Daoy (cell line): Measurements from ENCODE around the gene VGLL3. TPM values are rescaled to one million over a fixed set of nuclear protein-coding genes. Genes with fewer than 3 reads are reported as not detected.
A peak's percentile ranks its signal among the peaks of the same experiment; 100 is the strongest.
"Not testable (repeated sequence)": the region's sequence is repeated elsewhere in the genome, so short reads cannot be mapped to it uniquely, and the experiment has no call there.

Source experiments
- DNase-seq: peaks from one replicate; pipeline ENCODE4 v3.0.0-alpha.2; 2015; ENCODE audit warnings: low read depth
- total RNA-seq: library from RNA; depleted of rRNA; stranded (reverse); fragments of >200 nt; shearing (Covaris generic); gene quantifications from 2 replicates; pipeline ENCODE4 v1.2.3, GENCODE V29; 2014

The VGLL3 gene
- total RNA-seq, 1 experiment from 2014 or later: 8.4 TPM

DNA sequence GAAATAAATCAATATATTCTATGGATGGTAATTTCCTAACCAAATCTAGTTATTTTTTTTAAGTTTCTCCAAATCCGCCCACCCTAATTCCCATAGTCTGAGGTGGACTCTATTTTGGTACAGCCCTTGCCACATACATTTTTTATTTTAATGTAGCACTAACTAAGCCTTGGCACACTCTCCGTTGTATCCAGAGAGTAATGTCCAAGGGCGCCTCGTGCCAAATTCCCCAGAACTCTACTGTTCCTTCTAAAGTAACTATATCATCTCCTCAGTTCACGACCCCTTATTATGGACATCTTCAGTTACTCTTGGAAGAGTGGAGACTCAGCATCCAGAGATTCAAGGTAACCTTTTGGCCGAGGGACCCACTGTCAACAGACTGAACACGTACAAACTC is 1.3 kb downstream of the VGLL3 start:
- no peak for DNase-seq

DNA sequence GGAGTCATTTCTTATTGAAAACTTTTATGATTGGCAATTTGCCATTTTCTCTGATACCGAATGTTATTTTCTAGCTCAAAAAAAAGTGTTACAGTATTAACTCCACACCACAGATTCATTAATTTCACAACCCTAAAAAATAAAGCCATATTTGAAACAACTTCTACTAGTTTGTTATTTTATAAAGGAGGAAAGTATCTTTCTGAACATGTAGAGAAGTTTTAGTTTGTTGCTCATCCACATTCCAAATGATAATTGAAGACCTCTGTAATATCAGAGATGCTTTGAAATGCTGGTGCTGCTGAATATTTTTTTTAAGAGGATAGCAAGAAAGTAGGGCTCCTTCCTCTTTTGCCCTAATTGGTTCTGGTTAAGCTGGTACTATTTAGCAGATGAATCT is 1.9 kb downstream of the VGLL3 start:
- no peak for DNase-seq

DNA sequence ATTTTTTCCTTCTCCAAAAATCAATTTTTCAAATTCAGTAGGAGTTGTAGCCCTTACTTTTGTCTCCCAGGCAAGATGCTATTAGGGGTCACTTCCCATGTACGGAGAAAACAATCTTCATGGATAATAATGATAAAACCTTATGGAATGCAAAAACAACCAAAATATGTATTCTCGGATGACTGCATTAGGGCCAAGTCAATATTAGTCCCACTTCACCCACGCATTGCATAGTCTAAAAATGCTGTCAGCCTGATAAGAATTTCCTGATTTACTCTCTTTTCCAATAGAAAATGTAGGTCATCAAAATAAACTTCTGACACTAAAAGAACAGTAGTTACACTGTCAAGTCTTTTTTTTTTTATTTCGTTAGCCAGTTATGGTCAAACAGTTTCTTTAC is 2.7 kb downstream of the VGLL3 start:
- DNase-seq: peak; percentile 61

DNA sequence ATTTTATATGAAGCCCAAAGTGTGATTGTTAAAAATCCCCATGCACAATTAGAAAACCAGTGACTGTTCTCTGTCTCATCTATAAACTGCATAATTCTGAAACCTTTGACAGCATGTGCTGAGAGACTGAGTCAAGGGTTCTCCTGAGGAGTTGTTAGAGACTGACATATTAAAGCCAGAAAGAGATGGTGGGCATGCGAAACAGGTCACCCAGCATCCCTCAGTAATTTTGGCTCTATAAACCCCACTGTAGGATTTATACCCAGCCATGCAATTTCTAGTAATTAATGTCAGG is 3.6 kb downstream of the VGLL3 start:
- no peak for DNase-seq

DNA sequence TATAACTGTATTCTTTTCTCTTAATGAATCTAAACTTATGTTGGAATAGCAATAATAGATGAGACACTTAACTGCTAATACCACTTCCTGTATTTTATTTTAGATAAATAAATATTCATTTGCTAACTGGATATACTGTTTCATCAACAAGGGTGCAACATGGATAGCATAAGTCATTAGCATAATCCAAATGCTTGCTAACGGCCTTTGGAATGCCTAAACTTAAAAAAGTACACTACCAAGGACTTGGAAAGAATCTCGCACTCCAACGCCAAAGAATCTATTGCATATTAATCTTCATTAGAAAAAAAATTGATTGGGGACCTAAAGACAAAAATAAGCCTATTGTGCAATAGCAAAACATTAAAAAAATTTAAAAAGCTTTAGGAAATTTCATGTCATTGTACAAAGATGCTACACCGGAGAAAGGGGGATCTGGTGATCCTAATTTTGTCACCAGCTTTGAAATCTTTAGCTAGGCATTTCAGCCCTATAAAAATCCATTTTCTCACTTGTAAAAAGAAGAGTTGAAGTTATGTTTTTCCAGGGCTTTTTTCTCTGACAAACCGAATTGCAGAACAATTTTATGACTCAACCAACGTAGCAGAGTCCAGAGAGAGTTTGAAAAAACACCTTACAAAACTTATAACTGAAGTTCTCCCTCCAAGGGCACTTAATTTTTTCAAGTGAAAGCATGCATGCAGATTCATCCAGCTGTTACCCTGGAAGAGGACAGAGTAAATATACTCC is 4.1 kb downstream of the VGLL3 start:
- no peak for DNase-seq

DNA sequence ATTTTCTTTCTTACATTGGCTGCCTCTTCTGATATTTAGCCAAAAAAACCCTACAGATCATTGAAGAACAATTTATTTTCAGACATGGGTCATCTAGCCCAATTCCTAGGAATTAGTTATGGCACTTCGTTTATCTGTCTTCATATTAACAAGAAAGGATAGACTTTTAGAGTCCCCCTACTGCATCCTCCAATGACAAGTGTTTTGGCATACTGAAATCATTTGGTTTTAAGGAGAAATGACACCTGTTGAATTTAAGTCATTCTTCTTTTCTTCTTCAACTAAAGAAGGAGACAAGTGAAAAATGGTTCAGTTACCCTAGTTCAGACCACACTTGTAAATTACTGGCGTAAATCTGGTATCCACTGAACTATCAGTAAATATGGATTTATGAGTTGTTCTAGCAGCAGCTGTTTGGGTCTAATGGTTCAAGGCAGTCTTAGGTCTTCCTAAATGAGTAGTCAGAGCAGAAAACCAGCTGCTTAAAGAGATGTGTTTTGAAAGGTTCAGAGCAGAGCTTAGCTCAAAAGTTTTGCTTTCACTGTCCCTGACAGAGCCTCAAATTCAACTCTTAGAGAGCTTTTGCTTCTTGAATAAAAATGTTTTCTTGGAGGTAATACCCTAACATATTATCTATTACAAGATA is 5.6 kb downstream of the VGLL3 start:
- DNase-seq: no peak

DNA sequence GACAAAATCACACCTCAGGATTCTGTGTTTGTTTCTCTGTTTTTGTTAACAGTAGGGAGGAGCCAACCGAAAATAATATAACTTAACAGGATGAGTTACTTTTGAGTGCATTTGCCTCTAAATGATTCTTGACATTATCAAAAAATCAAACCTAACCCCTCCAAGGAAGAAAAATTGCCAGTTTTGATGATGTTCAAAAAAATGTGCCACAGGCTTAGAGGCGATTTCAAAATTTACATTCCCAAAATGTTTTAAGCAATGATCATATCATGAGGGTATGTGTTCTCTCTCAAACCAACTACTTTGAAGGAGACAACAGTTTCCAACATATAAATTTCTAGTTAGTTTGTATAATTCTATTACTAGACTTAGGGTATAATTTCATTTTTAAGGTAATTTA is 6.7 kb downstream of the VGLL3 start:
- DNase-seq: no peak

DNA sequence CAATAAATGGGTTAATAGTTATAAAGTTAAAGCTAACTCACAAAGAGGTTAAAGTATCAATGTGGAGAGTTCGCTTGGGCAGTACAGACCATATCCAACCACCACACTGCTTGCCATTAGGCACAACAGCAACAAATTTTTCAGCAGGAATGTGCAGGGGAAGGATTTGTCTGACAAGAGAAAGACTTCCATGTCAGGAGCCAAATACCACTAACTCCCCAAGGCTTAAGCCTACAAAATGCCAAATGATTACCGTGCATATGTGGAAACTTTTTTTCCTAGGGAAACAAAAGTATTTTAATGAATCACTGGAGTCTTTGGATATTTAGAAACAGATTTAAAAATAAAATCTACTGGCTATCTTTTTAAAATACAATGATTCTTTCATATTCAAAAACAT is 8.1 kb downstream of the VGLL3 start:
- DNase-seq: no peak

DNA sequence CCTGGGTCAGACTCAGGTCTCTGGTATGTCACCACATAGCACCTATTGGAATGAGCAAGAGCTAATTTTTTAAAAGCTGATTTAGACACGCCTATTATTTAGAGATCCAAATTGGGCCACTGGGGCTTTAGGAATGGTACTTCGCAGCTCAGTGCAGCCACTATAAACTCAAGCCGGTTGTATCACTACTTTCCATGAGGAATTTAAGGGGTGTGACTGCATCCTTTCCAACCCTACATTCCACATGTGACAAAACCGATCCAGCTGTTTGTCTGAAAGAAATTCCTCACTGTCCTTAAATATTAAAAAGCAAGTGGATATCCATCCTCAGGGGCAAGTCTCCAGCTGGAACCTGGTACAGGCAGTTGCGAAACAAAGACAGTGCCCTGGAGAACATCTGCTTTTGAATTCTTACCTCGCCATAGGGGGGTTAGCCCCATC is 12.8 kb downstream of the VGLL3 start:
- no peak for DNase-seq

DNA sequence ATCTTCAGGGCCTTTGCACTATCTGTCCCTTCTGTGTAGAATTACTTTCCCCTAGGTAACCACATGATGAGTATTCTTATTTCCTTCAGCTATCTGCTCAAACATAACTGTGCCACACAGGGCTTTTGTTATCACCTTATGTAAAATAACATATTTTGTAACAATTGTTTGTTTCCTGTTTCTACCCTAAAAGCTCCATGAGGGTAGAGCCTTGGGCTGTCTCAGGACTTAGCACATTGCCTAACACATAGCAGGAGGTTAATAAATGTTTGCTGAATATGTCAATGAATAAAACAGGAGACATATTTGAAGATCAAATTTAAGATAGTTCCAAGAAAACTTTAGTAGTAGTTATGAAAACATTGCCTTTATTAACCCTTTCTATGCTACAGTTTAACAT is 14.7 kb downstream of the VGLL3 start:
- DNase-seq: no peak

DNA sequence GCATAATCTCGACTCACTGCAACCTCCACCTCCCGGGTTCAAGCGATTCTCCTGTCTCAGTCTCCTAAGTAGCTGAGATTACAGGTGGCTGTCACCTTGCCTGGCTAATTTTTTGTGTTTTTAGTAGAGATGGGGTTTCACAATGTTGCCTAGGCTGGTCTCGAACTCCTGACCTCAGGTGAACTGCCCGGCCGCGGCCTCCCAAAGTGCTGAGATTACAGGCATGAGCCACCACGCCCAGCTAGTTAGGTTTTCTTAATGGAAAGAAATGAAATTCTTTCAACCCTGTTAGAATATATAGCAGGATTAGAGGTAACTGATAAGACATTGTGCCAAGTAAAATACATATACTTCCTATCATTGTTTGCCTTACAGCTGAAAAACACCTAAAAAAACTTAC is 16.8 kb downstream of the VGLL3 start:
- not testable (repeated sequence) for DNase-seq

DNA sequence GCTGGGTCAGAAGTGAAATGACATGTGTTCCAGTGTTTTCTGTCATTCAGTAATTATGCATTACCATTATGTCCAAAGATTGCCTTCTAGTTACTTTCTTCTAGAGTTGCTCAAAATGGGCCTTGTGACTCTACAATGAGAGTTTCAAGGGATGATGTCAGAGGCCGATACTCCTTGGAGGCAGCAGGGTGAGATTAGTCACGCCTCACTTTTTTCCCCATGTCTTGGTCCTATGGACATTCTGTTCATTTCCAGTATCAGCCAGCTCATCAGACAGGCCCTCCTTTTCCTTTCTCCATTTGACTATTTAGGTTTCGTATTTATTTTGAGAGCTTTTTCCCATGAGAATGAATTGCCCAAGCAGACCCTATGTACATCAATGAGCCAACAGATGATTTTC is 17.5 kb downstream of the VGLL3 start:
- peak; percentile 73 for DNase-seq

DNA sequence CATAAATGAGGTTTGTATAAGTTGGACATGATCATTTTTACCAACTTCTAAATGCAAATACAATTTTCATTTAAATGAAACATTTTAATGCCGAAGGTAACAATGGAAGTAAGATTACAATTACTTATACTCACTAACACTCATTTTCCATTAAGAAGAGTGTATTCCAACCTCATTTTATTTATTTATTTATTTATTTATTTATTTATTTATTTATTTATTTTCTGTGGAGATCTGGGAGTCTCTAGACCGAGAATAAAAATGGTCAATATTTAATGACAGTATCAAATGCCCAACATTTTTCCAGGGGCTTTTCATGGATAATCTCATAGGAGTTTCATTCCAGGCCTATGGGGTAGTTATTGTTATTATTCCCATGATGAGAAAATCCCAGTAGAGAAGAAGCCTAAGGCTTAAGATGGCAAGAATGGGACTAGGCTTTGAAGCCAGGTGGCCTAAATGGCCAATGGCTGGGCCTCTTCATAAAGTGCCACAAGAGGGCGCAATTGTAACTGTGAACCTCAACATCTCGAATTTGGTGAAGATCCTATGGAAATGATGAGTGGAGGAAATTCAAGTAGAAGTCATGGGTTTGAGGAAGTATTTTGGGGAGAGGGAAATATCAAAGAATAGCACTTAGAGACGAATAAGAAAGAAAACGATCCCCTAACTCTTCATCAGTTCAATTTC is 21.3 kb downstream of the VGLL3 start:
- peak; percentile 51 for DNase-seq

DNA sequence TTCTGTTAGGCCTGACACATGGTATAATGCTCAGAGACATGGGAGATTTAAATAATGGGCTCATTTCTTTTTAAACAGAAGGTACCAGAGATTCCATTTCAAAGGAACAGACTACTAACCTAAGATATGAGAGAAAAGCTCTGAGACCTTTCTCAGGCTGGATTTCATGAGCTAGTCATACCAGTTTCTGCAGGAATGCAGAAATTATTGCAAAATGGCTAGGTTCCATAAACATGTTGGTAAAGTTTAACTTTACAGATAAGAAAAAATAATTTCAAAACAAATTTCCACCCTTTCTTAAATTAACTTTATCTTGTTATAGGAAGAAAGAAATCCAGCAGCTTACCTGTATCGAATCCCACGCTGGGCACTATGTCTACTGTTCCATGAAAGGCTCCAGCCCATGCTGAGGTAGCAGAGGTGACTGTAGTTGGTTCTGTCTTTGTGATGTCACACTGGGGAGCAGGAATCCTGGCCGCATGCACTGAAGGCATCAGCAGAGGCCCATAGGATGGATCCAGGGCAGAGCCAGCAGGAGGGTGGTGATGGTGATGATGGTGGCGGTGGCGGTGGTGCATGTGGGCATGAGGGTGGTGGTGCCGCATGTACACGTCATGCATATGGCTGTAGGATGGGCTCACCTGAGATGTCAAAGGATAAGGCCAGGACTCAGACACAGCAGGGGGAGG is 22.6 kb downstream of the VGLL3 start:
- no peak for DNase-seq

DNA sequence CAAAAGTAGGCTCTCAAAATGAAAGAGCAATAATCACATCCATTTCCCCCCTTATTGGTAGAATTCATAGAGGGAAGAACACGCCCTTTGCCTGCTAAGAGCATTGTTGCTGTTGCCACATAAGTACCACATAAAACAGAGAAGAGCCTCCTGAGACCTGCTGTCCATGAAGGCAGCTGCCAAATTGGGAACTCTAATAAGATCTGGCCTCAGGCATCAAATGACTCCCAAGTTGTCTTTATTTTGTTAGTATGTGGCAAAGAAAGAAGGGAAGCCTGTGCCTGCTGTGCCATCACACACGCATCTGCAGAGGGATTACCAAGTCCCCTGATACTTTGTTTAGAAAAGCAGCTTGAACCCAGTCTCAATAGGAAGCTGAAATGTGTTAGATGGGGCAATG is 23.9 kb downstream of the VGLL3 start:
- DNase-seq: no peak

DNA sequence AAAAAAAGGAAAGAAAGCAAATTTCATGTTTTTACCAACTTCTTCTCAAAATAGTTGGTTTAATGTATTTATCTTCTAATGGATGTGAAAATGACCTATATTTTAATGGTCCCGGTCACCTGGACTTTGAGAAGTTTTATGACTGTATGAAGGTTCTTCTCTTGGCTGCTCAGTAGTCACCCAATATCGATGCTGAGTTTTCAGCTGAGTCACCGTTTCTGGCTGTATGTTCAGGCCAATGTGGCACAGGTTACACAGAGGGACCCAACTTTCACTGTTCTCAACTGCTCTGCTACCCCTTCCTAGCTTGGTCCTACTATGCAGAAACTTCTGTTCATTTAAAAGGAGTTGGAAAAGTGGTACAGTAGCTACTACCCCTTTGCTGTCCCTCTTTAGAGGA is 25.8 kb downstream of the VGLL3 start:
- no peak for DNase-seq

DNA sequence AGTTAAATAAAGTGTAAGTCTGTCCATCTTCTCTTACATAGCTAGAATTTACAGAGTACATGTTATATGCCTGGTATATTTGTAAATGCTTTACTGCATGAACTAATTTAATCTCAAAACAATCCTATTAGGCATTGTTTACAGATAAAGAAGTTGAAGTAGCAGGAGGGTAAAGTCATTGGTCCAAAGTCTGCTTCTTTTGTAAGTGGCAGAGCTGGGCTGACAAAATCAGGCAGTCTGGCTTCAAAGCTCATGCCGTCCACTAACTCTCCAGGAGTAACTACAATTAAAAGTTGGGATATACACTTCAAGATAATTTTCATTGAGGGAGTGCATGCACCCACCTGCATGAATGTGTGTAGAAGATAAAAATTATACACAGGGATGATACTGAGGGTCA is 27.3 kb downstream of the VGLL3 start:
- DNase-seq: no peak

DNA sequence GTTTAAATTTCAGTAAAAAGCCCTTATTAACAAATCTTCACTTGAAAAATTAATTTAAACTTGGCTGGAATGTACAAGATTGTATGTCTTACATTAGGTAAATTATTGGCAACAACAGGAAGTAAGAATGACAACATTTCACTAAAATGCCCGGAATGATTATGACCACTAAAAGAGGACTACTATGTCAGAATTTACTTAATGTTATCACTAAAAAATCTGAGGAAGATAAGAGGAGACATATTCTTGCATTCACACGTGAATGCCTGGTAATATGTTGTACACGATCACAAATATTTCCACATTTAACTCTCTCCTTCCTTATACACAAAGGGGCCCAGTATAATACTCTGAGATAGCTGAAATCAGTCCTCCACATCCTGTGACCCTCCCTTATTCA is 29.7 kb downstream of the VGLL3 start:
- no peak for DNase-seq

DNA sequence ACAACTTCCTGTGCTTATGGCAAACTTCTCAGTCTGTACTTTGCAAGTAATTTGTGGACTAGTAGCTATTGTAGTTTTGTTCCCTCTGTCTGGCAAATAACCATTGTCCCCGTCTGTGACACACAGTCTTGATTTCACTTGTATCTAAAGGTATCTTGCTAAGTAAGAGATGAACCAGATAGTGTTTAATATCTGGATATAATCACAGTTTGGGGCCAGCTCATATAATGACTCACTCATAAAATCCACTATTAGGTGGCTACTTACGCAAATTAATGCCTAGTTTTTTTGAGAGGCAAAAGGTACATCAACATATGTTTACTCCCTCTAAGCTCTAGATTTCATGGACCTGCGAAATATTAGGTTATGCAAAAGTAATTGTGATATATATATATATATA is 30.4 kb downstream of the VGLL3 start:
- DNase-seq: no peak

DNA sequence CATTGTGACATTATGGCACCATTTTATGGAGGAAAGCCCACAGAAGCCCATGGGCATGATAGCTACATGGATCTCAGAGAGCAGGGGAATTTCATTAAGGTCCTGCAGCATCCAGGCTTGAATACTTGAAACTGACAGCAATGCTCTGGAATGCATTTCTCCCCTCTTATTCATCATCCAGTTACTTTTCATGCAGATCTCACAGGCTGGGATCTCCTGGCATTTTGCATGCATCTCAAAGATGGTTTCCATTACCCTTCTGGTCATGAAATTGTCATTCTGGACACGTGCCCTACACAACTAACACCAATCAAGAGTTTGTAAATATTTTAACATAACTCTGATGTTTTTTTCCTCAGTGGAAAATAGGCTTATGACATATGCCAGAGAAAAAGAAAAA is 32.4 kb downstream of the VGLL3 start:
- DNase-seq: peak; percentile 15

DNA sequence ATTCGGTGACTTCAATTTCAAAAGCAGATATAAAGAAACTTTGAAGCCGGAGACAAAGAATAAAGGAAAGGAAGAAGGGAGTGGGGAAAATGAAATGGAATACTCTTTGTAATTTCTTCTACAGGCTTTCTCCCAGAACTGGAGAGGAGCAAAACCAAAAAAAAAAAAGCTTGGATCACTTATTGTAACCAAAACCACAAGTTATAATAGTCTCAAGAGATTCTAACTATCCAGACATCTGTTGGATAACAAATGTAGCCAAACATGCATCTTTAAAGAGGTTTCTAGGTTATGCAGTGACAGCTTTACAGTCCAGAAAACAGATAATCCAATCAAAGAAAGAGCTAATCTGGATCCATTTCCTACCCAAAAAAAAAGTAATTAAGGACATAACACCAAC is 36.2 kb downstream of the VGLL3 start:
- no peak for DNase-seq

DNA sequence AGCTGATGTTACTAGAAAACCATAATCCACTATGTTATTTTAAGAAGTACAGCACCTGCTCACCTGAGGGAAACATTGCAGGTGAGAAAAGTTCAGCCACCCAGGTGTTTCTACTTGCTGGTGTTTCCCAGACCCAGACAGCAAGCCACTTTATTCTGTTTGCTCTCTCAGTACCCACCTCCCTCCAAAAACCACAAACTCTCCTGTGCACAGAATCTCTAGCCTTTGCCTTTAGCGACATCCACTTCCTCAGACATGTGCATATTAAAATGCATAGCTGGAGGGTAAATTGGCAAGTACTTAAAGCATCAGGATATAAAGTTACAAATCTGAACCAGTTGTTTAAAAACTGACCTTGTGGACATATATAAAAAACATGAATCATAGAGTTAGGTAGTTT is 36.7 kb downstream of the VGLL3 start:
- no peak for DNase-seq

DNA sequence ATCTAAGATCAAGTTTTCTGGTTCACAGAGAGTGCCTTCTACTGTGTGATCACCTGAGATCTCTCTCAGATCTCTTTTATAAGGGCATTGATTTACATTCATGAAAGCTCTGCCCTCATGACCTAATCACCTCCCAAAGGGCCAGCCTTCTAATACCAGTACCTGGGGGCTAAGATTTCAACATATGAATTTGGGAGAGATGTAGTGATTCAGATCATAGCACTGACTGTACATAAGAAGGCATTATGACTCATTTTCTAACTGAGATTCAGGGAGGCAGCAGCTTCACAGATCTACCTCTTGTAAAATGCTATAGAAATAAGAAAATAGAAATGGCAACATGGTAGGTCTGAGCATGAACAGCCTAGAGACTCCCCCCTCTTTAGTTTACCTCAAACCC is 39.6 kb downstream of the VGLL3 start:
- no peak for DNase-seq
